A549 (cell line): ENCODE measurements around the gene CTIF.

Experiments used
- CTCF ChIP-seq: fragments of >200 bp; sonication (Bioruptor Twin); formaldehyde crosslinking; IDR thresholded peaks from 3 replicates; pipeline ENCODE4 v1.5.1; 2016
- ELK1 ChIP-seq: fragments of 150-350 bp; IDR thresholded peaks from 2 replicates; pipeline ENCODE4 v1.6.1; 2014; ENCODE audit warnings: low read depth, mild to moderate bottlenecking, low read length
- EP300 ChIP-seq, 2 experiments: fragments of >200 bp; sonication (Bioruptor Twin); formaldehyde crosslinking; IDR thresholded peaks; 2 replicates in 1 of 2; 3 replicates in 1 of 2; pipeline ENCODE4 v1.6.1; 2016 to 2017
- HES2 ChIP-seq: fragments of >200 bp; sonication (Bioruptor Twin); formaldehyde crosslinking; IDR thresholded peaks from 2 replicates; pipeline ENCODE4 v1.6.1; 2016
- PBX3 ChIP-seq: IDR thresholded peaks from 2 replicates; pipeline ENCODE4 v1.6.1; 2012
- PHF8 ChIP-seq: fragments of 200-600 bp; sonication (generic); IDR thresholded peaks from 2 replicates; pipeline ENCODE4 v1.6.1; 2016; ENCODE audit warnings: low read depth, mild to moderate bottlenecking, antibody characterized with exemption, moderate library complexity, borderline replicate concordance
- POLR2A ChIP-seq: IDR thresholded peaks from 2 replicates; pipeline ENCODE4 v1.6.1; 2012; ENCODE audit warnings: mild to moderate bottlenecking, low read length
- REST ChIP-seq: fragments of 200-600 bp; sonication (generic); IDR thresholded peaks from 2 replicates; pipeline ENCODE4 v1.6.1; 2016; ENCODE audit warnings: antibody characterized with exemption, mild to moderate bottlenecking, moderate library complexity
- RFX5 ChIP-seq: fragments of 450-650 bp; IDR thresholded peaks from 2 replicates; pipeline ENCODE4 v1.7.1; 2014; ENCODE audit warnings: antibody characterized with exemption, mild to moderate bottlenecking, moderate library complexity
- SREBF2 ChIP-seq: fragments of 450-650 bp; IDR thresholded peaks from 2 replicates; pipeline ENCODE4 v1.6.1; 2014; ENCODE audit warnings: mild to moderate bottlenecking, moderate library complexity

- TF ChIP-seq CTCF = no peak
- no peak for TF ChIP-seq REST
- TF ChIP-seq POLR2A = no peak
- no peak for TF ChIP-seq ELK1
- TF ChIP-seq SREBF2 = no peak
- no peak for TF ChIP-seq RFX5
- no peak for TF ChIP-seq PBX3
- no peak for TF ChIP-seq EP300 (IDR thresholded peaks at IDR 0.05)
- TF ChIP-seq PHF8 = peak; percentile 16; the same call in 1 of the 2 replicates
- no peak for TF ChIP-seq HES2
Observed at GRCh38 chr18:48540251-48541025, 1.6 kb downstream of the CTIF start.
